NCI-H2196 treated with DMSO at 0.1 percent for 48 hours (cell line): ENCODE results near the gene VAMP8.
A peak's percentile ranks its signal among the peaks of the same experiment; 100 is the strongest.
"Not testable (repeated sequence)": the region's sequence is repeated elsewhere in the genome, so short reads cannot be mapped to it uniquely, and the experiment has no call there.

Source experiments
- DNase-seq: peaks from one replicate; lab custom pipeline; 2025; ENCODE audit not compliant: unreplicated experiment; lab: John Stamatoyannopoulos, UW

Gene VAMP8

DNA sequence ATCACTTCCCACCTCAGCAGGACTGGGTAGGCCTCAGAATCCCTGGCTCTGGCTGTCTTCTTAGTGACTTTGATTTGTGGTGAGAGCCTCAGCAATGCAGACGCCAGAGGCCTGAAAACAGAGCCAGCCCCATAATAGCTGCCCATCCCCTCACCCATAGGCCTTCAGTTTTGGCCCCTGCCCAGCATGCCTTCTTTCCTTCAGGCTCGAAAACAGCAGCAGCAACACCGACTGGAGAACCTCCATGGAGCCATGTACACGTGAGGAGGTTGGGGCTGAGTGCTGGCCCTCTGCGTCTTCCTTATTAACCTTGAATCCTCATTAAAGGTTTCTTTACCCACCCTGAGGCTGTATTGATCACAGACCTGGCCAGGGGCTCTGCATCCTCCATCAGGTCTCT is 19.9 kb downstream of the VAMP8 start:
- no peak for DNase-seq

DNA sequence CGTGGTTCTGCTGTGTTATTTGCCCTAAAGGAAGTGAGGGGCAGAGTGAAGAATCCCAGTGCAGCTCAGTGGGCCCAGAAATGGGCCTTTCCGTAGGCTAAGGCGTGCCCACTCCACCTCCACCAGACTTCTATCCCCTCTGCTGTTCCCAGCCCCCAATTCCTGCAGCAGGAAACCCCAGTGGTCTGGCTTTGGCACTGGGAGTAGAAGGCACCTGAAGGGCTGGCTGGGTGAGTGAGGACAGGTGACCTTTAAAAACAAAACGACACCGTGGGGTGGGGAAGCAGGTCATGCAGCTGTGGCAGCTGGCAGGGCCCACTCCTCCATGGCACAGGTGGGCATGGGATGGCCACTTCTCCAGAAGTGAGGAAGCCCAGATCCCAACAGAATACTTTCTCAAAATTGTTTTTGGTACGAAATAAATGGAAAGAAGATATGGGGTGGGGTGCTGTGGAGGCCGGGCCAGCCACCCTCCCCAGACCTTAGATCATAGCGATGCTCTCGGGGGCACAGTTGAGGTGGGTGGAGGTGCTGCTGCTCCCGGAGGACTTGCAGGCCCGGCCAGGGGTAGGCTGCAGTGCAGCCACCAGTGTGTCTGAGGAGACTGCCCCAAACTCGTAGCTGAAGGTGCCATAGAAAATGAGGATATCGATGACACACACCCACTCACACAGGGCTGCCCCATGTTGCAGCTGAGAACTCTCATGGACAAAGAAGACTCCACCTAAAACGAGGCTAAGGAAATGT is 21.4 kb downstream of the VAMP8 start:
- DNase-seq = no peak

DNA sequence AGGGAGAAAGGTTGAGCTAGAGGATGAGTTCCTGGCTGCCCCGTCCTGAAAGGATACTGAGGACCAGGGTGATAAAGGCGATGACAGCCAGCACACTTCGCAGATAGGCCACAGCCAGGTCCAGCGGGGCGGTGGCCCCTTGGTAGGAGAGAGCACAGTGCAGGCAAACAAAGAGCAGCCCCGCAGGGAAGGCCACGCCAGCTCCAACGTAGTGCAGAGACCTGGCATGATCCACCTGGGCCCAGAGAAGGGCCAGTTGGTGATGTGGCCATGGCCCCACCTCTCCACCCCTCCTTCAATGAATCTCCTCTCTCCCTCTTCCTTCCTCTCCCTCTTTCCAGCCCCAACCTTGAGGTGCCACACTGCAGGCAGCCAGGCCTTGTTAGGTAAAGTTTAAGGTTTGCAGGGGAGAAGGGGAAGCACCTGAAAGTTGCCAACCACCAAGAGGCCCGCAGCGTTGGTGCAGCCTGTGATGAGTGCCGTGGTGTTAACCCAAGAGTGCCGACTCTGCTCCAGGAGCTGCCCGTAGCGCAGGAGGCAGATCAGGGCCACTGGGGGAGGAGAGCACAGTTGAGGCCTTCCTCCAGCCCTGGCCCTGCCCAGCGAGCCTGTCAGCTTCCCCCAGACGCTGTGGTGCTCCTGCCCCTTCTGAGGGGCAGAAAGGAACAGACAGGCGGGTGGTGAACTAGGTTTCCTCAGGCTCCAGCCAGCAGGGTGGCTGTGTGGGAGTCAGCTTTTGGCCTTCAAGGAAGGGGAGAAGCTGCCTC is 22.3 kb downstream of the VAMP8 start:
- DNase-seq = no peak

DNA sequence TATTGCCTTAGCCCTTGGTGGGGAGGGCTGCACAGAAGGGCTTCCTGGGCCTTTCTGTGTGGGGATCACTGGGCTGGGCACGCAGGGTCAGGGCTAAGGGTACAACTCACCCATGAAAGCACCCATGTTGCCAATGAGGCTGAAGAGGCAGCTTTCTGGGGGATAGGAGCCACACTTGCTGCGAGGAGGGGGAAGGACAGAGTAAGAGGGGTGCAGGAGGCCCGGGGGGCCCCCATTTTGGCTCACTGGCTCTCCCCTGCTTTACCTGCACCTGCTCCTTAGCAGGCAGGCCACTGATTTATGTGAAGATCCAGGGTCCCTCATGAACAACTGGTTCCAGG is 22.8 kb downstream of the VAMP8 start:
- no peak for DNase-seq

DNA sequence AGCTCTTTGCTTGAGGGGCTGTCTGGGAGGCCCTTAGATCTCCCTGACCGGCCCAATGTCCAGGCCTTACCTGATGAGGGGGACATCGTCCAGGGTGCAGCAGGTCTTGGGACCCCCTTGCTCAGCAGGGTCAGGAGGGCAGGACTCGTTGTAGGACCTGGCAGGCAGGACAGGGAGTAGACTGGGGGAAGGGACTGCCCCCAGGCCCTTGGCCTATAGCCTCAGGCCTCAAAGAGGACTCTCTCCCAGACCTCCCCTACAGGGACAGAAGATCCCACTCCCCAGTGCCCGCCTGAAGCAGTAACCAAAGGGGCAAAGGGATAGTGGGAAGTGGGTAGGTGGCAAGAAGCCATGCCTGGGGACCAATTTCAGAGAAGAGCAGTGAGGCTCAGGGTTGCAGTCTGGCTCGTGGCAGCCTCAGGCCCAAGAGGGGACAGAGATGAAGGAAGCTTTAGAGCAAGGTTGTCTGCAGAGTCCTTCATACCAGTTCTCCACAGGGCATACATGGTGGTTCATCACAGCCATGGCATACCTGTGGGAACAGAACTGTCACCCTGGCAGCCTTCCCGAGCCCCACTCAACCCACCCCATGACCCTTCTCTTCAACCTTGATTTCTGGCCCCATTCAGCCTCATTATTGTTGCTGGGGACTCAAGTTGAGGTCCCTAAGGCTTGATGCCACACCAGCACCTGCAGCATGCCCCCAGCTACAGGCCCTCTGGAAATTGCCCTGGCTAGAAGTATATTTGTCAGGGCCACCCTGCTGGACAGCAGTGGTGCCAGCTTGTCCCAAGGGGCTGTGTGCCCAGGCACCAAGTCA is 23.8 kb downstream of the VAMP8 start:
- DNase-seq = no peak

DNA sequence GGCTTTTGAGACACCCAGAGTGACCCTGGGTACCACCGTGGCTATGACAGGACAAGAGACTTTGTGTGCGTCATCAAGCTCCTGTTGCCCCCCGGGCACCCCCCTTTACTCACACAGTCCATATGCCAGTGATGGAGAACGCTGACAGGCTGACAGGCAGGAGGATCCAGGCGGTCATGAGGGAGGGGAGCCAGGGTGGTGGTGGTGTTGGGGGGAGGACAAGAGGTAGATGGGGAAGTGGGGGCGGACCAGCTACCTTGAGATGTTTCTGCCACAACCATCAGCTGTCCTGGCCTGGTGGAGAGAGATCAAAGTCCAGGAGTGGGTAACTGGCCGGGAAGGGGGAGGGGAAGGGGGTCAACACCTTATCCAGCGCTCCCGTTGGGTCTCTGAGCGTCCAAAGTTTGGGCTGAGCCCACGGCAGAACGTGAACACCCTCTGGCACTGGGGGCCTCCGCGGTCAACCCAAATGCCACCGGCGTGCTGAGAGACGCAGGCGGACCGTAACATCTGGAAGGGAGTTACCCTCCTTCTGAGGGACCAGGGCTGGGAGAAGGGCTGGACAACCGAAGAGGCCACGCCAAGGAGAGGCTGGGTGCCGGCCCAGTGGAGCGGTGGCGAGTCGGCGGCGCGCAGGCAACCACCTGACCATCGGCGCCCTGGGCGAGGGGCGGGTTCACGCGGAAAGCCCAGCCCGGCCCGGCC is 24.5 kb downstream of the VAMP8 start:
- no peak for DNase-seq

DNA sequence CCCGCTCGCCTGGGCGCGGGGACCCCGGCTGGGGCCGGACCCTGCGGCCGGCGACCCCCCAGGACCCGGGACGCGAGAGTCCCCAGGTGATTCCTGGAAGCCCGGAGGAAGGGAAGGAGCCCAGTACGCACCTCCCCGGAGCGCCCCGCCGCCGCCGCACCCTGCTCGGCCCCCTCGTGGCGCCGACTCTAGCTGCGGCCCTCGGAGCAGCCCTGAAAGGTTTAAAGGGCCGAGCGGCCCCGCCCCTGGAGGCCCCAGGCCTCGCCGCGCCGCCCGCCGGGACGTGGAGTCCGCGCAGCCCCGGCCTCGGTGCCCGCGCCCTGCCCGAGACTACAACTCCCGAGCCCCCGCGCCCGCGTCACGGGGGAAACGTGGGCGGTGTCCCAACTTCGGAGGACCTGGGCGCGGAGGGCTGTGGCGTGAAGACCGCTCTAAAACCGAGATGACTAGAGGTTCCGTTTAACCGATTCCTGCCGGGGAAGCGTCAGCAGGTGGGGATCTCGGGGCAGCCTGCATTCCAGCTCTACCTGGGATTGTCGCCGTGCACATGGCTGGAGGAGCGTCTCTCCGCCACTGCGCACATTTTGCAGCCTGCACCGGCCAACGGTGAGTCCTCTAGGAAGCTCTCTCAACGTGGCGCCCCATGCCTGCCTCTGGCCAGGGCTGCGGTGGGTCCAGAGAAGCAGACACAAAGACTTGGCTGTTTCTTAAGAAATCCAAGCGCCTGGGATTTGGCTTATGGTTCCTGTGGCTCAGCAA is 25.3 kb downstream of the VAMP8 start, which contains the start of gene TMEM150A:
Gene TMEM150A, minus strand, starts transcription at position 223 of the 759 bp plus-strand sequence. CDS start 750 bp downstream, outside the sequence.
- peak; percentile 41 for DNase-seq

DNA sequence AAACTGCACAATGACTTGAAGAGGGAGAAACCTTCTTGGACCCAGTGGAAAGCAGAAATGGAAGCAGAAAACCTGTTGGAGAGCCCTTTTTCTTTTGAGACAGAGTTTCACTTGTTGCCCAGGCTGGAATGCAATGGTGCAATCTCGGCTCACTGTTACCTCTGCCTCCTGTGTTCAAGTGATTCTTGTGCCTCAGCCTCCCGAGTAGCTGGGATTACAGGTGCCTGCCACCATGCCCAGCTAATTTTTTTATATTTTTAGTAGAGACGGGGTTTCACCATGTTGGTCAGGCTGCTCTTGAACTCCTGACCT is 26.7 kb downstream of the VAMP8 start:
- DNase-seq = not testable (repeated sequence)

DNA sequence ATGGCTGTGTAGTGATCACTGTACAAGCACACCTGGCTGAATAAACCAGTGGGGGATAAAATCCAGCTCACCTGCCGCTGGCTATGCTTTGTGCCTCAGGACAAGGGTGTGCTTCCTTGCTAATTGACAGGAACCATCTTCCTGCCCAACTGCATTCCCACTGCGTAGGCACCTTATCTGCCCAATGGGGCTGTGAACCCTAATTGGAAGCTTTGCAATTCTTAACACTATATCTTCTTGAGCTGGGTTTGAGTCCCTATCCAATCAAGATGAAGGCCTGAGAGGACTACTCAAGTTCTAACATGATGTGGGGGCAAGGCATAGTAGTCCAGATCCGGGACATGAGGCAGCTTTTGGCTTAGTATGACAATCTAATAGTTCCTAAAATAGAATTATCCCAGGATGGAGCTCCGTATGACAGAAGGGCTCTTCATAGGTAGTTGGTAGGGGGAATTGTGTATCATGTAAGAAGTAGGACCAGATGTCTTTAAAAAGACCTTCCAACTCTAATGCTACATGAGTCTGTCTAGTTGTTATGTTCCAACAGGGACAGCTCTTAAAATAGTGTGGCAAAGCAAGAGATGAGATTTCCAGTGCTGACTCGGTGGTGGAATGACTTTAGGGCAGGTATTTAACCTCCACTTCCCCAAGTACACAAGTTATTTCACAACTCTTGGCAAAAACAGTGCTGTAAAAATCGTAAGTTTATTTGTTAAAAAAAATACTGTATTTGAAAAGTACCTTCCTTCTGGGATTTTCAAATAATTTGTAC is 27.4 kb downstream of the VAMP8 start:
- DNase-seq = no peak

DNA sequence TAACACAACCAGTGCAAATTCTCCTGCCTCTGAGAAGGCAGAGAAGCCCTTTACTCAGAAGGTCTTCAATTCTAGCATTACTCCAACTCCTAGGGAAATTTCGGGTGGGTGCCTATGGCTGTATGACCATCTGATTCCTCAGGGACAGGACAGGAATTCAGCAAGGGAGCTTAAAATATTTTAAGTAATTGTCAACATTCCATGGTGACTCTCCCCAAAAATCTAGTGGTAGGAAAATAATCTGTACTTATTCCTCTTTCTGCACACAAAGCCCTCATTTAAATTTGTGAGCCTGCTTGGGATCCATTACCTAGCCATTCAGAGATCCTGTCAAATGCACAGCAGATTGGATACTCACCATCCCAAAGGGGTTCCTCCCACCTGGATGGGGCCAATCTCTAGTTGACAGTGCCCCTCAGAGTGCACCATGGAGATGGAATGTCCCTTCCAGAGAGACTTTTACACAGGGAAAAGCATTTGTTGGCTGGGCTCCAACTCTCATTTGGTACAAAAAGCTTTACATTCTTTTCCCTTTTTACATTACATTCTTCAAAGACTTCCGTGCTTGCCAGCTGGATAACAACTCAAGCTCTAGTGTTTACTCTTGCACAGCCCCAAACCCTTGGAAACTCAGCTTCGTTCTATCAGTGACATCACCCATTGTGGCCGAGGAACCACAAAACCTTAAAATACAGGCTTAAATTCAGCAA is 28.2 kb downstream of the VAMP8 start:
- no peak for DNase-seq

DNA sequence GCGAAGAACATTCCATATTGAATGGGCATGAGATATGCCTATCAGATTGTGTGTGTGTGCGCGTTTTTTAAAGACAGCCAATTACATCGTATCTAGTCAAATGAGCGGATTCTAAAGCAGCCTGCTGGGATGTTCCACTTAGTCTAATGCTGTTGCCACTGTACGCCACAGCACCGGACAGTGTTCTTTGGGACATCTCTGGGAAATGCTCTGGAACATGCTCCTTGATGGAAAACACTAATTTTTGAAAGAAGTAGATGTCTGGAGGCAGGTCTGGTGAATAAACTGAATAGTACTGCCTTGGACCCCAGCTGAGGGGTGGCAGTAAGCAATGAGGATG is 28.7 kb downstream of the VAMP8 start:
- DNase-seq = no peak

DNA sequence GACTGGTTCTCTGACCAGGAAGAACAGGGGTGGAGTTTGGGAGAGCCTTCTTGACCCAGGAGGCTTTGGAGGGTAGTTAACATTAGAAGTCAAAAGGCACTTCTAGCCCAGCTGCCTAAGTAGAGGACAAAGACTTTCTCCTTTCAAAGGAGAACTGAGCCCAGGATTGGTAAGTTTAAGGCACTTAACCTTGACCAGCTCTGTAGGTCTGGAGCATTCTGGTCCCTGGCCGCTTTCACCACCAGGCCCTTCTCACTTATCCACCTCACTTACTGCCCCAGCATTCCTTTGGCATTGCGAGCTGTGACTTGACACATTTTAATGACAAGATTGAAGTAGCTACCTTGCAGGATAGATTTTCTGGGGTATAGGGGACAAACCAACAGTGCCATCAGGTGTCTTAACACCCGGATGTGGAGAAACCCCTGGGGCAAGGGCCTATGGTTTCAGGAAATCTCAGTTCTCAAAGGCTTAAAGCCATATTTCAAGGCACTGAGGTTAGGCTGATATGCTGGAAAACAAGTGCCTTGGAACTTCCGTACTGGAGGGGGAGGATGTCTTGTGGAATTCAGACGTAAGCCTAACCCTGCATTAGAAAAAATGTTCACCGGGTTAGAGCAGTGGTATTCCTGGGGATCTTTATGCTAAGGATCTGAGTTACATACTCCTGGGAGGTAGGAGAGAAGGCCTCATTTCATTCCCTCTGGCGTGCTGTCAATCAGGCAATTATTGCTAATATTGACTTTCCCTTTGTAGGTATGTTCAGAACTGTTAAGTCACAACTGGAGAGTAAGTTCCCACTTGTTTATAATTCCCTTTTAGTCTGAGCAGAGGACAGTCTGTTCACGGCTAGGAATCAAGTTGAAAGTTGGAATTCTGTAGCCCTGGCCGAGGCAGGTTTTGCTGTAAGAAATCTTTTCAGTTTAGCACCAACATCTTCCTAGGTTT is 30.2 kb downstream of the VAMP8 start:
- no peak for DNase-seq

DNA sequence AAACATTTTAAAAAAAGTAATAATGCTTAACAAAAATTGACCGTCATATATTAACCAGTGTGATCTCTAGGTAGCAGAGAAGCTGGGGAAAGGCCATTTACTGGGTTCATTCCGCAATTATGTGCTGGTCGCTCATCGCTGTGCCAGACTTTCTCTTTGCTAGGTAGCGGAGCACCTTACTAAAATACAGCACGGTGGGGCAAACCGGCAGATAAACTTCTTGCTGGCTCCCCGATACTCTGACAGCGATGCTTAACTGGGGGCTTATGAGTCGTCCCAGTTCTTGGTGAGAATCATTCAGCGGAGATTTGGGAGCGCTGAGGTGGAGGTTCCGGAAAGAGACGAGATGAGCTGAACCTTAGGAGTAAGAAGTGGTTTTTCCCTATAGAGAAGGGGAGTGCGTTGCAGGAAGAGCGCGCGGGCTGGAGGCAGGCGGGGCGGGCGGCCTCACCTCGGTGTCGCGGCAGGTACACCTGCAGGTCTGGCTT is 33.9 kb downstream of the VAMP8 start:
- no peak for DNase-seq

DNA sequence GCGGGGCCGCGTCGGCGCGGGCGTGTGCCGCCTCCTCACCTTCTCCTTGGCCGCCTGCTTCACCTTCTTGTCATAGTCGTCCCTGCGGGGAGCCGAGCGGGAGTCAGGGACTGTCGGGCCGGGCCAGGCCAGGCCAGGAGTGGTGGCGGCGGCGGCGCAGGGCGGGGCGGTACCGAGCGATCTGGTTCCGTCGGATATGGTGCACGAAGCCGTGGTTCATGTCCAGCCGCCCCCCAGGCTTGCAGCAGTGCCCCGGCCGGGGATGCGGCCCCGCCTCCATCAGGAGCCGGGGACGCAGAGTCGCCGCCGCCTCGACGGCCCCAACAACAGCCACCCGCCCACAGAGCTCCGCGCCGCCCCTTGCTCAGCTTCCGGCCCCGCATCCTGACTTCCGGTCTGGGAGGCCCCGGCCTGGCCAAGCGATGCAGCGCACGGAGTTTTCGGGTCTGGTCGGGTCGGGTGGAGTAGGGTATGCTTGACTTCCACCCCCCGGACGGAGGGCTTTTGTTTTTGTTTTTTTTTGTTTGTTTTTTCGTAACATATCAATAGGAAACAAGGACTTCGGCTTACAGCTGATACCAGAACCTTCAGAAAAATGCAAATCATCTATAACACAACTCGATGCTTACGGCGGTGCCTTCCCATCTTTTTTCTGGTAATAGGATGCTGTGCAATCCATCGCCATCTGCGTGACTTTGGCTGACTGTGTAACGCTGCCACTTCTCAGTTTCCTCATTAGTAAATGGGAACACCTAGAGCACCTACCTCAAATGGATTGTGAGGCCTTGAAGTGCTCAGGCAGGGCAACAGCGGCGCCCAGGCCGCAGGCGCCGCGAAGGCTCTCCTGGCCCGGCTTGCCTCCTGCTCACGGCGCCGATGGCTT is 34.6 kb downstream of the VAMP8 start, which contains the start of gene C2orf68:
Gene C2orf68, minus strand, starts transcription at position 362 of the 883 bp plus-strand sequence. Its CDS starts 82 bp downstream, at position 280.
- DNase-seq = peak; percentile 53

DNA sequence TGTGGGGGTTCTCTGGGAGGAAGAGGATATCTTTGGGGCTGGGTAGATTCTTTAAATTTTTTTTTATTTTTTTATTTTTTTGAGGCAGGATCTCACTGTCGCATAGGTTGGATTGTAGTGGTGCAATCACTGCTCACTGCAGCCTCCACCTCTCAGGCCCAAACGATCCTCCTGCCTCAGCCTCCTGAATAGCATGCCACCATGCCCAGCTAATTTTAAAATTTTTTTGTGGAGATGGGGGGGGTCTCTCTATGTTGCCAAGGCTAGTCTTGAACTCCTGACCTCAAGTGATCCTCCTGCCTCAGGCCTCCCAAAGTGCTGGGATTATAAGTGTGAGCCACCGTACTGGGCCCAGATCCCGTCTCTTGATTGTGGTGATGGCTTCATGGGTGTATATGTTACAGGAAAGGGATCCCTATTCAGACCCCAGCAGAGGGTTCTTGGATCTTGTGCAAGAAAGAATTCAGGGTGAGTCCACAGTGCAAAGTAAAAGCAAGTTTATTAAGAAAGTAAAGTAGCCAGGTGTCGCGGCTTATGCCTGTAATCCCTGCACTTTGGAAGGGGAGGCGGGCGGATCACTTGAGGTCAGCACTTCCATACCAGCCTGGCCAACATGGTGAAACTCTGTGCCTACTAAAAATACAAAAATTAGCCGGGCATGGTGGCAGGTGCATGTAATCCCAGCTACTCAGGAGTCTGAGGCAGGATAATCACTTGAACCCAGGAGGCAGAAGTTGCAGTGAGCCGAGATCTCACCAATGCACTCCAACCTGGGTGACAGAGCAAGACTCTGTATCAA is 36.5 kb downstream of the VAMP8 start:
- no peak for DNase-seq

DNA sequence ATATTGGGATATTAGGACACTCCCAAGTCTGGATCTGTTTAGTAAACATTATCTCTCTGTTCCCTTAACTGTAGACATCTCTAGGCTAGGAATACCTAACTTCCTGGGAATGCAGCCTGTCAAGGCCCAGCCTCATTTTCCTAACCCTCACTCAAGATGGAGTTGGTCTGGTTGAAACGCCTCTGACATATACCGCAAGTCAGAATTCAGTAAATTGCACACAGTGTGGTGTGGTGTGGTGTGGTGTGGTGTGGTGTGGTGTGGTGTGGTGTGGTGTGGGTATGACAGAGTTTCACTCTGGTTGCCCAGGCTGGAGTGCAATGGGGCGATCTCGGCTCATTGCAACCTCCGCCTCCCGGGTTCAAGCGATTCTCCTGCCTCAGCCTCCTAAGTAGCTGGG is 37.4 kb downstream of the VAMP8 start:
- DNase-seq = not testable (repeated sequence)
